H9 (cell line): Measurements from ENCODE around the gene TMC1. TPM values are rescaled to one million over a fixed set of nuclear protein-coding genes. Genes with fewer than 3 reads are reported as not detected.

Experiments used
- DNase-seq: peaks from one replicate; pipeline ENCODE4 v3.0.0-alpha.2; 2017
- H2AFZ ChIP-seq: one replicate; pipeline ENCODE4 v1.6.1; 2013; ENCODE audit warnings: mild to moderate bottlenecking, low read length, control low read depth, moderate library complexity
- H2AK5ac ChIP-seq: 2 replicates; pipeline ENCODE4 v1.6.1; 2013; ENCODE audit warnings: low read length, control low read depth, mixed read lengths; ENCODE audit not compliant: insufficient read length
- H2BK120ac ChIP-seq: one replicate; pipeline ENCODE4 v1.6.1; 2013; ENCODE audit warnings: low read depth, mild to moderate bottlenecking, low read length, control low read depth, inconsistent platforms; ENCODE audit not compliant: poor library complexity, severe bottlenecking
- H2BK12ac ChIP-seq: 2 replicates; pipeline ENCODE4 v1.6.1; 2013; ENCODE audit warnings: low read length, control low read depth, mixed read lengths, low read depth; ENCODE audit not compliant: insufficient read length
- H2BK15ac ChIP-seq: 2 replicates; pipeline ENCODE4 v1.6.1; 2013; ENCODE audit warnings: low read depth, low read length, control low read depth
- H2BK20ac ChIP-seq: one replicate; pipeline ENCODE4 v1.6.1; 2013; ENCODE audit warnings: low read depth, mild to moderate bottlenecking, low read length, control low read depth, inconsistent platforms; ENCODE audit not compliant: poor library complexity, severe bottlenecking
- H2BK5ac ChIP-seq: 2 replicates; pipeline ENCODE4 v1.6.1; 2013; ENCODE audit warnings: low read length, control low read depth, mixed read lengths; ENCODE audit not compliant: insufficient read length
- H3K14ac ChIP-seq: 2 replicates; pipeline ENCODE4 v1.6.1; 2013; ENCODE audit warnings: low read length, control low read depth; ENCODE audit not compliant: insufficient read depth
- H3K18ac ChIP-seq: 2 replicates; pipeline ENCODE4 v1.6.1; 2013; ENCODE audit warnings: low read depth, mild to moderate bottlenecking, mixed read lengths, low read length, control low read depth; ENCODE audit not compliant: insufficient read length
- H3K23ac ChIP-seq: 2 replicates; pipeline ENCODE4 v1.6.1; 2013; ENCODE audit warnings: low read length, control low read depth, mixed read lengths, low read depth; ENCODE audit not compliant: insufficient read length
- H3K23me2 ChIP-seq: 2 replicates; pipeline ENCODE4 v1.6.1; 2013; ENCODE audit warnings: low read depth, mild to moderate bottlenecking, mixed read lengths, low read length, control low read depth; ENCODE audit not compliant: insufficient read length, poor library complexity, severe bottlenecking
- H3K27ac ChIP-seq: 2 replicates; pipeline ENCODE4 v1.5.1; 2013; ENCODE audit warnings: low read length, control low read depth, mixed read lengths, low read depth; ENCODE audit not compliant: insufficient read length
- H3K27me3 ChIP-seq: 2 replicates; pipeline ENCODE4 v1.6.1; 2013; ENCODE audit warnings: low read length, control low read depth, inconsistent platforms; ENCODE audit not compliant: insufficient read depth
- H3K4ac ChIP-seq: 2 replicates; pipeline ENCODE4 v1.6.1; 2013; ENCODE audit warnings: low read depth, mild to moderate bottlenecking, control low read depth, inconsistent platforms, low read length, moderate library complexity
- H3K4me1 ChIP-seq: 2 replicates; pipeline ENCODE4 v1.6.1; 2013; ENCODE audit warnings: low read length, control low read depth, inconsistent platforms; ENCODE audit not compliant: insufficient read depth
- H3K4me2 ChIP-seq: 2 replicates; pipeline ENCODE4 v1.6.1; 2013; ENCODE audit warnings: low read length, control low read depth, mixed read lengths; ENCODE audit not compliant: insufficient read length, insufficient read depth
- H3K56ac ChIP-seq: 2 replicates; pipeline ENCODE4 v1.6.1; 2013; ENCODE audit warnings: low read depth, mild to moderate bottlenecking, mixed read lengths, low read length, control low read depth; ENCODE audit not compliant: insufficient read length
- H3K79me1 ChIP-seq: 2 replicates; pipeline ENCODE4 v1.6.1; 2013; ENCODE audit warnings: low read depth, mild to moderate bottlenecking, moderate library complexity, low read length, control low read depth, inconsistent platforms; ENCODE audit not compliant: insufficient read depth, poor library complexity, severe bottlenecking
- H3K79me2 ChIP-seq: 2 replicates; pipeline ENCODE4 v1.6.1; 2013; ENCODE audit warnings: low read length, control low read depth, inconsistent platforms; ENCODE audit not compliant: insufficient read depth
- H3K9ac ChIP-seq: 2 replicates; pipeline ENCODE4 v1.6.1; 2013; ENCODE audit warnings: low read length, control low read depth, mixed read lengths; ENCODE audit not compliant: insufficient read length; ENCODE audit errors: extremely low read depth
- H3K9me3 ChIP-seq: one replicate; pipeline ENCODE4 v1.6.1; 2013; ENCODE audit warnings: low read depth, low read length, inconsistent platforms; ENCODE audit not compliant: control insufficient read depth
- H3T11ph ChIP-seq: one replicate; pipeline ENCODE4 v1.6.1; 2013; ENCODE audit warnings: mild to moderate bottlenecking, low read length, control low read depth, inconsistent platforms
- H4K20me1 ChIP-seq: one replicate; pipeline ENCODE4 v1.6.1; 2013; ENCODE audit not compliant: control insufficient read depth, insufficient read length, insufficient read depth
- H4K5ac ChIP-seq: 2 replicates; pipeline ENCODE4 v1.6.1; 2013; ENCODE audit warnings: low read depth, mild to moderate bottlenecking, mixed read lengths, low read length, control low read depth; ENCODE audit not compliant: insufficient read length
- H4K8ac ChIP-seq: replicated peaks from 2 replicates; pipeline ENCODE4 v1.6.1; 2013; ENCODE audit warnings: low read length, control low read depth, mixed read lengths, low read depth; ENCODE audit not compliant: insufficient read length
- H4K91ac ChIP-seq: 2 replicates; pipeline ENCODE4 v1.6.1; 2013; ENCODE audit warnings: low read depth, mild to moderate bottlenecking, moderate library complexity, mixed read lengths, low read length, control low read depth; ENCODE audit not compliant: insufficient read length
- H3K27ac Mint-ChIP-seq, 3 experiments: 2 replicates in 2 of 3; 3 replicates in 1 of 3; pipeline ENCODE4 v1.8.0; 2020 to 2021; ENCODE audit warnings: mixed read lengths in 3 of 3, mild to moderate bottlenecking in 1 of 3, moderate library complexity in 1 of 3
- H3K27me3 Mint-ChIP-seq: 2 replicates; pipeline ENCODE4 v1.8.0; 2021; ENCODE audit warnings: low read depth, mild to moderate bottlenecking, moderate library complexity, mixed read lengths
- H3K36me3 Mint-ChIP-seq, 3 experiments: 2 replicates in 2 of 3; 3 replicates in 1 of 3; pipeline ENCODE4 v1.8.0; 2020 to 2021; ENCODE audit warnings: low read depth in 3 of 3, mixed read lengths in 3 of 3; ENCODE audit not compliant: insufficient read depth in 1 of 3
- H3K4me1 Mint-ChIP-seq, 2 experiments: 2 replicates each; pipeline ENCODE4 v1.8.0; 2020; ENCODE audit warnings: mixed read lengths in 2 of 2
- H3K4me3 Mint-ChIP-seq, 2 experiments: 2 replicates in 1 of 2; 3 replicates in 1 of 2; pipeline ENCODE4 v1.8.0; 2020 to 2021; ENCODE audit warnings: mild to moderate bottlenecking in 2 of 2, mixed read lengths in 2 of 2, moderate library complexity in 1 of 2
- H3K9me3 Mint-ChIP-seq, 2 experiments: 2 replicates in 1 of 2; 3 replicates in 1 of 2; pipeline ENCODE4 v1.8.0; 2020; ENCODE audit warnings: mild to moderate bottlenecking in 2 of 2, mixed read lengths in 2 of 2, moderate library complexity in 1 of 2
- WGBS: extraction: QIAGEN DNeasy Blood & Tissue Kit; methylation state at CpG from one replicate; pipeline ENCODE4 v1.1.7; 2013; ENCODE audit warnings: missing lambda C conversion rate, low lambda C conversion rate, mixed read lengths; ENCODE audit not compliant: insufficient read length; ENCODE audit errors: extremely low coverage; 5-methylcytosine and 5-hydroxymethylcytosine counted together
- total RNA-seq: library from RNA; stranded (reverse); gene quantifications from 2 replicates; pipeline ENCODE4 v1.2.1, GENCODE V29; 2021
- TF ChIP-seq, protein P1 (sequence below): fragments of 200-600 bp; sonication (generic); conservative IDR thresholded peaks from 3 replicates; pipeline ENCODE4 v1.8.0; 2021; ENCODE audit warnings: antibody characterized with exemption, mild to moderate bottlenecking

TMC1 gene
- total RNA-seq, 1 experiment from 2014 or later = 2.4 TPM

GRCh38 chr9:72827950-72828731, 306.7 kb downstream of the TMC1 start:
- WGBS = no CpG with 5 or more reads among the region's 2 CpGs
- Histone ChIP-seq H3K23ac (no peak overlapping the region), H2BK12ac (no peak overlapping the region), H3K4me1 (no peaks in the 10 kb centered on the region; the same call in 1 of the 2 replicates), H3K9me3 (no peaks in the 10 kb centered on the region), H3K9ac (no peak overlapping the region), H3K4me2 (no peak overlapping the region), H3K79me2 (no peaks in the 10 kb centered on the region), H4K8ac (no peak overlapping the region), H2BK20ac (no peak overlapping the region), H3K23me2 (no peaks in the 10 kb centered on the region), H4K20me1 (no peaks in the 10 kb centered on the region), H3K27me3 (no peaks in the 10 kb centered on the region), H2BK15ac (no peak overlapping the region), H2AK5ac (no peak overlapping the region), H3K14ac (no peak overlapping the region), H2BK5ac (no peak overlapping the region), H4K91ac (no peak overlapping the region), H3K56ac (no peak overlapping the region), H3K4ac (no peak overlapping the region), H3K27ac (no peak overlapping the region), H3T11ph (no peak overlapping the region), H2AFZ (no peak overlapping the region), H2BK120ac (no peak overlapping the region), H4K5ac (no peak overlapping the region), H3K18ac (no peak overlapping the region), H3K79me1 (no peaks in the 10 kb centered on the region)
- Mint-ChIP-seq H3K27me3 (no peaks in the 10 kb centered on the region), H3K9me3 (no peaks in the 10 kb centered on the region; a peak in 1 of 5 replicates), H3K27ac (no peak overlapping the region), H3K36me3 (no peaks in the 10 kb centered on the region), H3K4me1 (peaks cover 10% of the 10 kb centered on the region in 2 experiments), H3K4me3 (no peak overlapping the region)
- TF ChIP-seq, protein P1, sequence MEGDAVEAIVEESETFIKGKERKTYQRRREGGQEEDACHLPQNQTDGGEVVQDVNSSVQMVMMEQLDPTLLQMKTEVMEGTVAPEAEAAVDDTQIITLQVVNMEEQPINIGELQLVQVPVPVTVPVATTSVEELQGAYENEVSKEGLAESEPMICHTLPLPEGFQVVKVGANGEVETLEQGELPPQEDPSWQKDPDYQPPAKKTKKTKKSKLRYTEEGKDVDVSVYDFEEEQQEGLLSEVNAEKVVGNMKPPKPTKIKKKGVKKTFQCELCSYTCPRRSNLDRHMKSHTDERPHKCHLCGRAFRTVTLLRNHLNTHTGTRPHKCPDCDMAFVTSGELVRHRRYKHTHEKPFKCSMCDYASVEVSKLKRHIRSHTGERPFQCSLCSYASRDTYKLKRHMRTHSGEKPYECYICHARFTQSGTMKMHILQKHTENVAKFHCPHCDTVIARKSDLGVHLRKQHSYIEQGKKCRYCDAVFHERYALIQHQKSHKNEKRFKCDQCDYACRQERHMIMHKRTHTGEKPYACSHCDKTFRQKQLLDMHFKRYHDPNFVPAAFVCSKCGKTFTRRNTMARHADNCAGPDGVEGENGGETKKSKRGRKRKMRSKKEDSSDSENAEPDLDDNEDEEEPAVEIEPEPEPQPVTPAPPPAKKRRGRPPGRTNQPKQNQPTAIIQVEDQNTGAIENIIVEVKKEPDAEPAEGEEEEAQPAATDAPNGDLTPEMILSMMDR = no peak
- DNase-seq = no peak
